Thoracic aorta (tissue), 2 donors: ENCODE data around the gene SORL1. TPM values are rescaled to one million over a fixed set of nuclear protein-coding genes. Genes with fewer than 3 reads are reported as not detected.

Experiments
- ATAC-seq: fragments of 150-250 bp; one replicate; pipeline ENCODE4 v1.8.0; 2017; ENCODE audit warnings: low read depth; ENCODE audit not compliant: insufficient number of reproducible peaks, low FRiP score
- DNase-seq: peaks from one replicate; pipeline ENCODE4 v3.0.0-alpha.2; 2020; ENCODE audit warnings: low spot score
- H3K27ac ChIP-seq, 2 donors: fragments of 200-600 bp; sonication (generic); 1 replicate in 1 of 2; 2 replicates in 1 of 2; pipeline ENCODE4 v1.5.1; 2016; ENCODE audit warnings: mild to moderate bottlenecking in 2 of 2, moderate library complexity in 2 of 2
- H3K27me3 ChIP-seq: fragments of 200-600 bp; sonication (generic); replicated peaks from 2 replicates; pipeline ENCODE4 v1.6.0; 2016; ENCODE audit warnings: mild to moderate bottlenecking; ENCODE audit not compliant: insufficient read depth
- H3K36me3 ChIP-seq: fragments of 200-600 bp; sonication (generic); one replicate; pipeline ENCODE4 v1.5.1; 2016
- H3K4me1 ChIP-seq, 2 donors: fragments of 200-600 bp; sonication (generic); 1 replicate in 1 of 2; 2 replicates in 1 of 2; pipeline versions ENCODE4 v1.5.1 to v1.6.0; 2016; ENCODE audit warnings: low read depth in 2 of 2, mild to moderate bottlenecking in 1 of 2; ENCODE audit not compliant: control insufficient read depth in 1 of 2
- H3K4me3 ChIP-seq: fragments of 200-600 bp; sonication (generic); 2 replicates; pipeline ENCODE4 v1.5.1; 2016; ENCODE audit warnings: mild to moderate bottlenecking
- H3K9me3 ChIP-seq: fragments of 200-600 bp; sonication (generic); 2 replicates; pipeline ENCODE4 v1.5.1; 2016
- total RNA-seq, 2 donors: library from RNA; depleted of rRNA; stranded (reverse); fragments of >200 nt; gene quantifications; one replicate each; pipeline versions ENCODE4 v1.1.0 to v1.2.3, GENCODE V29; 2016
- TF ChIP-seq, protein P1 (sequence below): fragments of 200-600 bp; sonication (generic); IDR thresholded peaks from one replicate; pipeline ENCODE4 v1.5.1; 2019; ENCODE audit warnings: antibody characterized with exemption

Gene SORL1
- total RNA-seq, 2 donors from 2014 or later: 26.9 to 33.0 TPM

DNA sequence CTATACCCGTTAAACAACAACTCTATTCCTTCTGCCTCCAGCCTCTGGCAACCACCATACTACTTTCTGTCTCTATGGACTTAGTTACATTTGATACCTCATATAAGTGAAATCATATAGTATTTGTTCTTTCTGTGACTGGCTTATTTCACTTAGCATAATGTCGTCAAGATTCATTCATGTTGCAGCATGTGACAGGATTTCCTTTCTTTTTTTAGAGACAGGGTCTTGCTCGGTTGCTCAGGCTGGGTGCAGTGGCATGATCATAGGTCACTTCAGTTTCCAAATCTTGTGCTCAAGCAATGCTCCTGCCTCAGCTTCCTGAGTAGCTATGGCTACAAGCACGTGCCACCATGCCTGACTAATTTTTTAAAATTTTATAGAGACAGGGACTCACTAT is 29.4 kb upstream of the SORL1 start:
- no peak overlapping the region for H3K4me3 ChIP-seq
- H3K9me3 ChIP-seq: no peaks in the 10 kb centered on the region
- no peak for ATAC-seq
- TF ChIP-seq, protein P1, sequence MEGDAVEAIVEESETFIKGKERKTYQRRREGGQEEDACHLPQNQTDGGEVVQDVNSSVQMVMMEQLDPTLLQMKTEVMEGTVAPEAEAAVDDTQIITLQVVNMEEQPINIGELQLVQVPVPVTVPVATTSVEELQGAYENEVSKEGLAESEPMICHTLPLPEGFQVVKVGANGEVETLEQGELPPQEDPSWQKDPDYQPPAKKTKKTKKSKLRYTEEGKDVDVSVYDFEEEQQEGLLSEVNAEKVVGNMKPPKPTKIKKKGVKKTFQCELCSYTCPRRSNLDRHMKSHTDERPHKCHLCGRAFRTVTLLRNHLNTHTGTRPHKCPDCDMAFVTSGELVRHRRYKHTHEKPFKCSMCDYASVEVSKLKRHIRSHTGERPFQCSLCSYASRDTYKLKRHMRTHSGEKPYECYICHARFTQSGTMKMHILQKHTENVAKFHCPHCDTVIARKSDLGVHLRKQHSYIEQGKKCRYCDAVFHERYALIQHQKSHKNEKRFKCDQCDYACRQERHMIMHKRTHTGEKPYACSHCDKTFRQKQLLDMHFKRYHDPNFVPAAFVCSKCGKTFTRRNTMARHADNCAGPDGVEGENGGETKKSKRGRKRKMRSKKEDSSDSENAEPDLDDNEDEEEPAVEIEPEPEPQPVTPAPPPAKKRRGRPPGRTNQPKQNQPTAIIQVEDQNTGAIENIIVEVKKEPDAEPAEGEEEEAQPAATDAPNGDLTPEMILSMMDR: no peak
- no peak for DNase-seq
- H3K36me3 ChIP-seq: no peaks in the 10 kb centered on the region
- no peaks in the 10 kb centered on the region for H3K27me3 ChIP-seq
- H3K27ac ChIP-seq: no peak overlapping the region
- peaks cover under 1 to 14% of the 10 kb centered on the region in 2 donors for H3K4me1 ChIP-seq

- H3K4me3 ChIP-seq: no peak overlapping the region
- no peak overlapping the region for H3K27ac ChIP-seq
- H3K36me3 ChIP-seq: no peaks in the 10 kb centered on the region
- no peaks in the 10 kb centered on the region for H3K27me3 ChIP-seq
- no peak for ATAC-seq
- TF ChIP-seq, protein P1: no peak
- H3K9me3 ChIP-seq: no peaks in the 10 kb centered on the region
- peaks cover 0 to 8% of the 10 kb centered on the region in 2 donors for H3K4me1 ChIP-seq
- no peak for DNase-seq
These were observed 26.3 kb upstream of the SORL1 start for GRCh38 chr11:121425828-121426227.

DNA sequence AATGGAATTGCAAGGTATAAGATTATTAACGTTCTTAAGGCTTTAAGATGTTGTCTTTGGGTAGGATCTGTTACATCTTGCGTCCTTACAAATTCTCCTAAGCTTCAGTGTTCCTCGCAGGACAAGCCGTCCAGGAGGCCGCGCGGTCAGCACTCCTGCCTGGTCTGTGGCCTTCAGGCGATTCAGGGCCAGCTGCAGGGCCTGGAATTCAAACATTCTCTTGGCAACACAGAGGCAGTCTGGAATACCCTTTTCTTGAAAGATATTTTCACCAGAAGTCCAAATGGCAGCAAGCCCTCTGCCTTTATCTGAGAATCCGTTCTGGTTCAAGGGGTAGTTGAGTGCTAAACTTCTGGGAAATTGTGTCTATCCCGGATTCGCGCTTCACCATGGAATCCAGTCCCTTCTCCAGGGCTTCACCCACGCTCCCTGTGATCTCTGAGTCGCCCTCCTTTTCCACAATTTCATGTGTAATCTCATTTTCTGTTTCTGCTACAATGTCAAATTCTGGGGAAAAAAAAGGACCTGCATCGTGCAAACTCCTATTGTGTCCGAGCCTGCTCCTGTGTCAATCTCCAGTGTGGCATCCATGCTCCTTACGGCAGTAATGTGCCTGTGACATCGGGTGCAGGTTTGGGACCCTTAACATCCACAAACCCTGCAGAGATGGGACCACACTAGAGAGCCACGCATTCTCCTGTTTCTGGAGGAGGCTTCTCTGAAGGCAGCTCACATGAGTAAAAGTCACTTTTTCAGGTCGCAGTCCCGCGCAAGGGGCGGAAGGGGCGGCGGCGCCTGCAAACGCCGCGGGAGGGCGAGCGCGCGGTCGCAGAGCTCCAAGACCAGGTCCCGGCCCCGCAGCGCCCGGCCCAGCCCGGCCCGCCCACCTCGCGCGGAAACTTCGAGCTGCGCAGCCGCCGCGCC is 25.4 kb upstream of the SORL1 start:
- ATAC-seq (no peak), DNase-seq (no peak)
- Histone ChIP-seq H3K9me3 (no peaks in the 10 kb centered on the region), H3K27me3 (no peaks in the 10 kb centered on the region), H3K36me3 (no peaks in the 10 kb centered on the region), H3K4me1 (peaks cover 0 to 8% of the 10 kb centered on the region in 2 donors), H3K27ac (no peak overlapping the region), H3K4me3 (peak overlapping the region; percentile 67)
- TF ChIP-seq, protein P1: peak; percentile 13

GRCh38 chr11:121427400-121427744 is 24.7 kb upstream of the SORL1 start:
- H3K27me3 ChIP-seq: no peaks in the 10 kb centered on the region
- ATAC-seq (no peak), DNase-seq (no peak)
- TF ChIP-seq, protein P1: no peak
- peak overlapping the region; percentile 67 for H3K4me3 ChIP-seq
- no peaks in the 10 kb centered on the region for H3K36me3 ChIP-seq
- peaks cover 0 to 8% of the 10 kb centered on the region in 2 donors for H3K4me1 ChIP-seq
- H3K9me3 ChIP-seq: no peaks in the 10 kb centered on the region
- H3K27ac ChIP-seq: no peak overlapping the region

GRCh38 chr11:121429556-121429955 is 22.6 kb upstream of the SORL1 start:
- Histone ChIP-seq H3K4me1 (peaks cover 0 to 8% of the 10 kb centered on the region in 2 donors), H3K27me3 (no peaks in the 10 kb centered on the region), H3K36me3 (no peaks in the 10 kb centered on the region), H3K4me3 (no peak overlapping the region), H3K27ac (no peak overlapping the region), H3K9me3 (no peaks in the 10 kb centered on the region)
- no peak for DNase-seq
- ATAC-seq: no peak
- TF ChIP-seq, protein P1: no peak
